Measurements from ENCODE around the gene VWF. TPM values are rescaled to one million over a fixed set of nuclear protein-coding genes. Genes with fewer than 3 reads are reported as not detected.

VWF gene
- total RNA-seq, 6 experiments from 2014 or later = 5.7 to 16.6 (median 9.6) TPM

GRCh38 chr12:6167327-6168280 is 43.1 kb upstream of the VWF start:
- Histone ChIP-seq H3K36me3 (no peaks in the 10 kb centered on the region), H3K27ac (peak overlapping the region in 2 of 3 donors; percentile 40 to 72), H3K27me3 (no peaks in the 10 kb centered on the region), H3K9me3 (no peaks in the 10 kb centered on the region), H3K4me3 (no peak overlapping the region), H3K4me1 (peaks cover 0 to 9% (median 4%) of the 10 kb centered on the region in 4 donors)
- DNase-seq (peak in 1 of 3 donors; percentile 67), ATAC-seq (peak; percentile 63 to 82 (median 72))
- TF ChIP-seq POLR2A (IDR thresholded peaks at IDR 0.05) = peak; percentile 28
- TF ChIP-seq CTCF (IDR thresholded peaks at IDR 0.05) = no peak
- intact Hi-C loops (cut with DNase I) = no loop called here
- WGBS (ENCODE audit: insufficient coverage, low coverage, low lambda C conversion rate, missing lambda C conversion rate) = 58% methylated on average over 15 of the region's 17 CpGs

GRCh38 chr12:6166808-6167207 is 42.3 kb upstream of the VWF start:
- TF ChIP-seq CTCF (IDR thresholded peaks at IDR 0.05) (no peak), POLR2A (IDR thresholded peaks at IDR 0.05) (no peak)
- no peak for DNase-seq
- intact Hi-C loops (cut with DNase I) = no loop called here

GRCh38 chr12:6165395-6165794 is 40.9 kb upstream of the VWF start:
- ATAC-seq = peak; percentile 31 to 73 (median 62)
- intact Hi-C loops (cut with DNase I) = no loop called here
- no peak overlapping the region for H3K4me3 ChIP-seq

More at GRCh38 chr12:6166808-6167207, 42.3 kb upstream of the VWF start:
- 84% methylated on average over 3 of the region's 6 CpGs for WGBS (ENCODE audit: insufficient coverage, low coverage, low lambda C conversion rate, missing lambda C conversion rate)
- no peaks in the 10 kb centered on the region for H3K36me3 ChIP-seq
- H3K4me1 ChIP-seq = peaks cover 0 to 9% (median 4%) of the 10 kb centered on the region in 4 donors
- ATAC-seq = no peak
- H3K27ac ChIP-seq = peak overlapping the region in 2 of 3 donors; percentile 40 to 72
- H3K27me3 ChIP-seq = no peaks in the 10 kb centered on the region
- no peaks in the 10 kb centered on the region for H3K9me3 ChIP-seq
- H3K4me3 ChIP-seq = no peak overlapping the region

GRCh38 chr12:6163416-6164060 is 39.1 kb upstream of the VWF start:
- Histone ChIP-seq H3K27ac (no peak overlapping the region), H3K36me3 (no peaks in the 10 kb centered on the region), H3K9me3 (no peaks in the 10 kb centered on the region), H3K4me3 (no peak overlapping the region), H3K27me3 (no peaks in the 10 kb centered on the region), H3K4me1 (peaks cover 0 to 9% (median 4%) of the 10 kb centered on the region in 4 donors)
- ATAC-seq = no peak
- no peak for DNase-seq
- no peak for TF ChIP-seq CTCF (IDR thresholded peaks at IDR 0.05)
- intact Hi-C loops (cut with DNase I) = no loop called here
- 90% methylated on average over 3 of the region's 8 CpGs for WGBS (ENCODE audit: insufficient coverage, low coverage, low lambda C conversion rate, missing lambda C conversion rate)

More at GRCh38 chr12:6165395-6165794, 40.9 kb upstream of the VWF start:
- Histone ChIP-seq H3K4me1 (peaks cover 0 to 9% (median 4%) of the 10 kb centered on the region in 4 donors), H3K36me3 (no peaks in the 10 kb centered on the region), H3K27me3 (no peaks in the 10 kb centered on the region), H3K27ac (no peak overlapping the region), H3K9me3 (no peaks in the 10 kb centered on the region)
- WGBS (ENCODE audit: insufficient coverage, low coverage, low lambda C conversion rate, missing lambda C conversion rate) = 74% methylated on average over 2 of the region's 2 CpGs
- no peak for TF ChIP-seq POLR2A (IDR thresholded peaks at IDR 0.05)
- no peak for TF ChIP-seq CTCF (IDR thresholded peaks at IDR 0.05)
- DNase-seq = no peak

Data from right lobe of liver (tissue), 6 donors.